Measurements from ENCODE around the gene ZRANB1.
"Not testable (repeated sequence)": the region's sequence is repeated elsewhere in the genome, so short reads cannot be mapped to it uniquely, and the experiment has no call there.

The ZRANB1 gene

DNA sequence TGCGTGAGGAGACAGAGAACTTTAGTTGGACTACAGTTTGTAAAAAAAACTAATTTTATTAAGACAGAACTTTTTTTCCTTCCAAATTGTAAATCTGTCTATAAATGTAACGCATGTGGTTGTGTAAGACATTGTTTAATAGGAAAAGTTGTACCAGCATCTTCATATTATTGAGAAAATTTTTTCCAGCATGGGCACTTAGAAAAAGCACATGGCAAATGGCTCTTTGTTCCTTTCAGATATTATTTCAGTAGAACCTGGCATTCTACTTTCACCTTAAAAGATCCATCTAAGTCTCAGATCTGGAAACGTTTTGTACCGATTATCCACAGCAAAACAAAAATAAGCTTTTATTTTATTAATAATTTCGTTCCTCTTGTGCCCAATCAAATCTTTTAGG lies 43.2 kb downstream of the ZRANB1 start:
- H3K4me3 ChIP-seq (ENCODE audit: low read length): no peak overlapping the region
- TF ChIP-seq, protein P1, sequence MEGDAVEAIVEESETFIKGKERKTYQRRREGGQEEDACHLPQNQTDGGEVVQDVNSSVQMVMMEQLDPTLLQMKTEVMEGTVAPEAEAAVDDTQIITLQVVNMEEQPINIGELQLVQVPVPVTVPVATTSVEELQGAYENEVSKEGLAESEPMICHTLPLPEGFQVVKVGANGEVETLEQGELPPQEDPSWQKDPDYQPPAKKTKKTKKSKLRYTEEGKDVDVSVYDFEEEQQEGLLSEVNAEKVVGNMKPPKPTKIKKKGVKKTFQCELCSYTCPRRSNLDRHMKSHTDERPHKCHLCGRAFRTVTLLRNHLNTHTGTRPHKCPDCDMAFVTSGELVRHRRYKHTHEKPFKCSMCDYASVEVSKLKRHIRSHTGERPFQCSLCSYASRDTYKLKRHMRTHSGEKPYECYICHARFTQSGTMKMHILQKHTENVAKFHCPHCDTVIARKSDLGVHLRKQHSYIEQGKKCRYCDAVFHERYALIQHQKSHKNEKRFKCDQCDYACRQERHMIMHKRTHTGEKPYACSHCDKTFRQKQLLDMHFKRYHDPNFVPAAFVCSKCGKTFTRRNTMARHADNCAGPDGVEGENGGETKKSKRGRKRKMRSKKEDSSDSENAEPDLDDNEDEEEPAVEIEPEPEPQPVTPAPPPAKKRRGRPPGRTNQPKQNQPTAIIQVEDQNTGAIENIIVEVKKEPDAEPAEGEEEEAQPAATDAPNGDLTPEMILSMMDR (IDR thresholded peaks at IDR 0.05; ENCODE audit: insufficient read depth, low read depth, low read length, missing control alignments): no peak
- no peak for DNase-seq (ENCODE audit: low read depth)

- no peak for DNase-seq (ENCODE audit: low read depth)
- H3K4me3 ChIP-seq (ENCODE audit: low read length): no peak overlapping the region
- TF ChIP-seq, protein P1 (IDR thresholded peaks at IDR 0.05; ENCODE audit: insufficient read depth, low read depth, low read length, missing control alignments): no peak
Observed at GRCh38 chr10:124987788-124988187, 45.9 kb downstream of the ZRANB1 start.

DNA sequence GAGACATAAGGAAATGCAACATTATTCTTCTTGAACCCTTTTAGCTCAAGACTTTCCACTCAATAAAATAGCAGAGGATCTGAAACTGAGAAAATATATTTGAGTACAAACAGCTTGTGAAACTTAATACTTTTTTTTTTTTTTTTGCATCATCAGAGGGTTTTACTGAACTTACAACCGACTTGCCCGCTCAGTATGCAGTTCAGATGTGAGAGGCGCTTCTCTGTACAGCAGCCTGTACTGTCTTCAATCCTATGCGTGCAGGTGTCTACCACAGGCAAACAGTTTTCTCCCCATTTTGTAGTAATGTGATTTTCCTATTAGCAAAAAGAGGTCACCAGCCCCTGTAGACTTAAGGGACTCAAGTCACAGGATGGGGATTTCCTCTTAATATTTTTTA lies 46.8 kb downstream of the ZRANB1 start:
- DNase-seq (ENCODE audit: low read depth); H3K4me3 ChIP-seq (ENCODE audit: low read length): not testable (repeated sequence)

- peak; percentile 58 for DNase-seq (ENCODE audit: low read depth)
- TF ChIP-seq, protein P1 (IDR thresholded peaks at IDR 0.05; ENCODE audit: insufficient read depth, low read depth, low read length, missing control alignments): no peak
Observed at GRCh38 chr10:124989526-124989925, 47.6 kb downstream of the ZRANB1 start.

GRCh38 chr10:124990671-124991625 lies 49.0 kb downstream of the ZRANB1 start:
- TF ChIP-seq, protein P1 (IDR thresholded peaks at IDR 0.05; ENCODE audit: insufficient read depth, low read depth, low read length, missing control alignments): no peak
- no peak for DNase-seq (ENCODE audit: low read depth)
- no peak overlapping the region for H3K4me3 ChIP-seq (ENCODE audit: low read length)

More at GRCh38 chr10:124989526-124989925, 47.6 kb downstream of the ZRANB1 start:
- no peak overlapping the region for H3K4me3 ChIP-seq (ENCODE audit: low read length)

DNA sequence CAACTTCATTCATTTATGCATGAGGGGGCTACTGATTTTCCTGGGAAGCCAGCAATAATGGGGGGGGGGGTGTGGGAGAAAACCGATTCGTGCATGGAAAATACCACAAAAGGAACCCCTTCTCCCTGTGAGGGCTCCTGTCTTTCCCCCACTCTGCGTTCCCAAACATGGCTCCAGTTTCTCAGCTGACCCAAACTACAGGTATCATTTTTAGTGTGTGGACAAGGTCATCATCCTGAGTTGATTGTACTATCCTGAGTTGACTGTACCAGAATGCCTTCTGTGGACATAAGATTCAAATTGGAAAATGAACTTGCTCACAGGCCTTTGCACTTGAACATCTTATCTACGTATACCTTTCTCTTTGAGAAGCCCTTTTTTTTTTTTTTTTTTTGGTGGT lies 49.9 kb downstream of the ZRANB1 start:
- H3K4me3 ChIP-seq (ENCODE audit: low read length): no peak overlapping the region
- no peak for DNase-seq (ENCODE audit: low read depth)
- TF ChIP-seq, protein P1 (IDR thresholded peaks at IDR 0.05; ENCODE audit: insufficient read depth, low read depth, low read length, missing control alignments): no peak

DNA sequence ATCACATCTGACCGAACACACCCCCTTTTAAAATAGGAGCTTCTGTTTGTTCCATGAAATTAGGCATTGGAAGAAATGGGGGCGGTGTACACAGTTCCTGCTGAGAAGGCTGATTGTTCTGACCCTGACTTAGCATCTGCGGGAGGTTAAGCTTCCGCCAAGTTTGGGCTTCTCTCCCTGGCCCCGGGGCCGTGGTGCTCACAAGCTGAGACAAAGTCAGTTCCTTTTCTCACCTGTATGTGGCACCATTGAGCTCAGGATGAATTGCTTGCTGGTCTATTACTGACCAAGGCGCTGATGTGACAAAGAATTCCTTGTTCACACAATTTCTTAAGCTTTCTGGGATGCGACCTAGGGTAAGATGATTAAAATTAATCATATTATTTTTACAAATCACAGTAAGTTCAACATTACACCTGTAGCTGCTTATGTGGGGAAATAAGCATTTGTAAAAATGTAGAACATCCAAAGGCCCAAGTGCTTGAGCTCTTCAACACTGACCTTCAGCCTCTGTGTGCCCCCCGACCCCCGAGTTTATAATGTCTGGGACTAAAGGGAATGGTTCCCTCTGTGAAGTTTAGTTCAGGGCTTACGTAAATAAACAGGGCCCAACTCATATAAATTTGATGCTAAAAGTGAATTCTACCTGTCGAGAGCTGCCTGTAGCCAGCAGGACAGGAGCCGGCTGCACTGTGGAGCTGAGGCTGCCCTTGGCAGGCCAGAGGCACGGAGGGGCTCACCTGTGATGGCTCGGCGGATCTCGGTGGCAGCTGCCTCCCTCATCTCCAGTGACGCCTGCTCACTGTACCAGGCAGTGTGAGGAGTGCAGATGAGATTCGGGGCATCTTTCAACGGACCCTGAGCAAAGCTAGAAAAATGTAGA lies 50.8 kb downstream of the ZRANB1 start:
- H3K4me3 ChIP-seq (ENCODE audit: low read length): no peak overlapping the region
- DNase-seq (ENCODE audit: low read depth): peak; percentile 61
- TF ChIP-seq, protein P1 (IDR thresholded peaks at IDR 0.05; ENCODE audit: insufficient read depth, low read depth, low read length, missing control alignments): peak; percentile 68
